Measurements from ENCODE around the gene ASTN2. TPM values are rescaled to one million over a fixed set of nuclear protein-coding genes. Genes with fewer than 3 reads are reported as not detected.

ASTN2 gene
- total and polyA plus RNA-seq, 10 of the 15 experiments (the other 5 are each of a cell fraction or from before 2014, with no cell fraction given): 1.4 to 15.7 (median 7.0) TPM

DNA sequence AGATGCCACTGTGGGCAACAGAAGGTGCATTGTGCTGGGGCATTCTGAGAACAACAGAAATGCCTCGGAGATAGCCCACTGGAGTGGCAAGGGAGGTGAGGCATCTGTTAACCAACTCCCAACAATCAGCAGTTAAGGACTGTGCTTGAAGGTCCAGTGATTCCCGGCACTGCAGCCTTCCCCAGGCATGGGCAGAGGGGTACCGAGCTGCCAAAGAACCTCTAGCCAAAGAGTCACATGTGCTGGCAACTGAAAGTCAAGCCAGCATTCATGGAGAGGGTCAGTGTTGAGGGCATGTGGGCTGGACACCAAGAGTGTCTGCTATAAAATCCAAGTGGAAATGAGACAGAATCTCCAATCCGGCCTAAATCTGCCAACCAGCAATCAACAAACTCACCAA lies 149.6 kb downstream of the ASTN2 start (continued):
- TF ChIP-seq JUND (IDR thresholded peaks at IDR 0.05; ENCODE audit: low read depth, low read length): no peak
- TF ChIP-seq NFXL1 (IDR thresholded peaks at IDR 0.05; ENCODE audit: borderline replicate concordance): no peak
- TF ChIP-seq EP300 (IDR thresholded peaks at IDR 0.05; ENCODE audit: borderline replicate concordance in 1 of 2, control insufficient read depth in 1 of 2, low read depth in 2 of 2, low read length in 2 of 2): no peak
- TF ChIP-seq, protein P1, sequence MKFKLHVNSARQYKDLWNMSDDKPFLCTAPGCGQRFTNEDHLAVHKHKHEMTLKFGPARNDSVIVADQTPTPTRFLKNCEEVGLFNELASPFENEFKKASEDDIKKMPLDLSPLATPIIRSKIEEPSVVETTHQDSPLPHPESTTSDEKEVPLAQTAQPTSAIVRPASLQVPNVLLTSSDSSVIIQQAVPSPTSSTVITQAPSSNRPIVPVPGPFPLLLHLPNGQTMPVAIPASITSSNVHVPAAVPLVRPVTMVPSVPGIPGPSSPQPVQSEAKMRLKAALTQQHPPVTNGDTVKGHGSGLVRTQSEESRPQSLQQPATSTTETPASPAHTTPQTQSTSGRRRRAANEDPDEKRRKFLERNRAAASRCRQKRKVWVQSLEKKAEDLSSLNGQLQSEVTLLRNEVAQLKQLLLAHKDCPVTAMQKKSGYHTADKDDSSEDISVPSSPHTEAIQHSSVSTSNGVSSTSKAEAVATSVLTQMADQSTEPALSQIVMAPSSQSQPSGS (IDR thresholded peaks at IDR 0.05; ENCODE audit: low read length): no peak
- TF ChIP-seq SMARCA5 (IDR thresholded peaks at IDR 0.05): no peak
- TF ChIP-seq, protein P2, sequence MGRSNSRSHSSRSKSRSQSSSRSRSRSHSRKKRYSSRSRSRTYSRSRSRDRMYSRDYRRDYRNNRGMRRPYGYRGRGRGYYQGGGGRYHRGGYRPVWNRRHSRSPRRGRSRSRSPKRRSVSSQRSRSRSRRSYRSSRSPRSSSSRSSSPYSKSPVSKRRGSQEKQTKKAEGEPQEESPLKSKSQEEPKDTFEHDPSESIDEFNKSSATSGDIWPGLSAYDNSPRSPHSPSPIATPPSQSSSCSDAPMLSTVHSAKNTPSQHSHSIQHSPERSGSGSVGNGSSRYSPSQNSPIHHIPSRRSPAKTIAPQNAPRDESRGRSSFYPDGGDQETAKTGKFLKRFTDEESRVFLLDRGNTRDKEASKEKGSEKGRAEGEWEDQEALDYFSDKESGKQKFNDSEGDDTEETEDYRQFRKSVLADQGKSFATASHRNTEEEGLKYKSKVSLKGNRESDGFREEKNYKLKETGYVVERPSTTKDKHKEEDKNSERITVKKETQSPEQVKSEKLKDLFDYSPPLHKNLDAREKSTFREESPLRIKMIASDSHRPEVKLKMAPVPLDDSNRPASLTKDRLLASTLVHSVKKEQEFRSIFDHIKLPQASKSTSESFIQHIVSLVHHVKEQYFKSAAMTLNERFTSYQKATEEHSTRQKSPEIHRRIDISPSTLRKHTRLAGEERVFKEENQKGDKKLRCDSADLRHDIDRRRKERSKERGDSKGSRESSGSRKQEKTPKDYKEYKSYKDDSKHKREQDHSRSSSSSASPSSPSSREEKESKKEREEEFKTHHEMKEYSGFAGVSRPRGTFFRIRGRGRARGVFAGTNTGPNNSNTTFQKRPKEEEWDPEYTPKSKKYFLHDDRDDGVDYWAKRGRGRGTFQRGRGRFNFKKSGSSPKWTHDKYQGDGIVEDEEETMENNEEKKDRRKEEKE (IDR thresholded peaks at IDR 0.05): no peak
- TF ChIP-seq MEF2B (IDR thresholded peaks at IDR 0.05; ENCODE audit: partially characterized antibody, poor library complexity, severe bottlenecking): no peak

DNA sequence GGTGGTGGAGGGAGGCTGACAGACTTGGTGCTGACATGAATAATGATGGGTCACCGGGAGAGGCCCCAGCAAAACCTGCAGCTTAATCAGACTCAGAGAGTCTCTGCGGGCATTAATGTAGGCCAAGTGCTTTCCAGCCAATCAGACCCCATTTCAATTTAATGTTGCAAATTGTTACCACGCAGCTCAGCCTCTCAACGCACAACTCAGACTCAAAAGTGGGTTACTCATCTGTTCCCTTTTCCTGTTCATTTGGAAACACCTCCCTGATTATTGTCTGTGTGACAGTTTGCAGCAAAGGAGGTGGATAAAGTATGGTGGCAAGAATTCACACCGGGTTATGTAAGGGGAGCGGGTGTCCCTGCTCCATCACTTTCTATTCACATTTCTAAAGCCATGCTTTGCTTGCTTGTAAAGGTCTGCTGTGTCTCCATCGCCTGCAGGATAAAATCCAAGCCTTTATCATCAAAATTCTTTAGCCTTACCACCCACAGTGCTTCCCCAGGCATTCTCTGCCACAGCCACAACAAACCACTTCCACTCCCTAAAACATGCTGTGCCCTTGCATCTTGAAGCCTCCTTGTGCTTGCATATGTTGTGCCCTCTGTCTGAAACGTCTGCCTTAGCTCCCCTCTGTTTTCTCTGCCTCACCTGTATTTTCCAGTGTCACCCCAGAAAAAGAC lies 156.5 kb downstream of the ASTN2 start:
- no TSS peak for BruUV-seq (replicated peaks)
- intact Hi-C loops (cut with micrococcal nuclease; ENCODE audit: unreplicated experiment): no loop called here

More for the DNA sequence above, 156.5 kb downstream of the ASTN2 start:
- no peaks in the 10 kb centered on the region for H3K36me3 ChIP-seq (ENCODE audit: control insufficient read depth in 2 of 2, insufficient read depth in 2 of 2, low read length in 1 of 2)
- peaks cover 0 to 1% of the 10 kb centered on the region in 2 experiments; a peak in 1 of 4 replicates for H3K27me3 ChIP-seq (replicated peaks in 1 of 2; ENCODE audit: control insufficient read depth in 2 of 2, insufficient read depth in 2 of 2, low read length in 1 of 2)
- WGBS (ENCODE audit: insufficient coverage, insufficient replicate concordance, low lambda C conversion rate, missing lambda C conversion rate): 25% methylated on average over 8 of the region's 8 CpGs
- CTCF ChIA-PET: no interaction called here
- no peaks in the 10 kb centered on the region for H3K9me3 ChIP-seq (replicated peaks; ENCODE audit: control insufficient read depth, insufficient read depth, low read length)
- no peak overlapping the region for H3K9ac ChIP-seq (ENCODE audit: control insufficient read depth, insufficient read depth, low read length)
- RAD21 ChIA-PET (ENCODE audit: unreplicated experiment): no interaction called here
- no peak for TF ChIP-seq JUND (IDR thresholded peaks at IDR 0.05; ENCODE audit: low read depth, low read length)
- no peak for TF ChIP-seq IRF4 (IDR thresholded peaks at IDR 0.05; ENCODE audit: low read depth, low read length)
- TF ChIP-seq FOXM1 (IDR thresholded peaks at IDR 0.05; ENCODE audit: low read depth, low read length): no peak
- TF ChIP-seq TBL1XR1 (IDR thresholded peaks at IDR 0.05; ENCODE audit: low read depth, low read length): no peak
- SMC1A ChIA-PET (ENCODE audit: uncharacterized antibody, unreplicated experiment): no interaction called here
- no peaks in the 10 kb centered on the region for H4K20me1 ChIP-seq (ENCODE audit: control insufficient read depth, insufficient read depth)
- in situ Hi-C loops (cut with MboI): no loop called here
- ATAC-seq: no peak
- no peaks in the 10 kb centered on the region for H3K4me1 ChIP-seq (ENCODE audit: control insufficient read depth, insufficient read depth, low read length)
- DNase-seq (ENCODE audit: low read depth, low spot score): no peak
- H3K27ac ChIP-seq (ENCODE audit: control insufficient read depth, insufficient read depth): no peak overlapping the region
- H3K4me2 ChIP-seq (ENCODE audit: control insufficient read depth, insufficient read depth): no peak overlapping the region
- FAIRE-seq: no peak
- H3K4me3 ChIP-seq: no peak overlapping the region
- H2AFZ ChIP-seq (ENCODE audit: control insufficient read depth, low read depth, low read length): no peak overlapping the region
- POLR2A ChIA-PET: no interaction called here
- no peaks in the 10 kb centered on the region for H3K79me2 ChIP-seq (ENCODE audit: control insufficient read depth, insufficient read depth, low read length)
